DOHH2 (cell line): ENCODE measurements around the gene DCST1.

Source experiments
- H3F3A ChIP-seq: fragments of 200-600 bp; sonication (generic), shearing (Covaris generic); 2 replicates; pipeline ENCODE4 v1.6.0; 2016; ENCODE audit warnings: antibody characterized with exemption, mild to moderate bottlenecking; ENCODE audit not compliant: control insufficient read depth, insufficient read depth
- H3K27ac ChIP-seq: fragments of 200-600 bp; sonication (generic); 2 replicates; pipeline ENCODE4 v1.5.1; 2014; ENCODE audit warnings: low read depth, mild to moderate bottlenecking, low read length, moderate library complexity
- H3K27me3 ChIP-seq: fragments of 200-600 bp; sonication (generic); 2 replicates; pipeline ENCODE4 v1.6.1; 2014; ENCODE audit warnings: mild to moderate bottlenecking, low read length, mixed read lengths; ENCODE audit not compliant: control insufficient read depth
- H3K36me3 ChIP-seq: fragments of 200-600 bp; sonication (generic); 2 replicates; pipeline ENCODE4 v1.6.1; 2014; ENCODE audit warnings: mild to moderate bottlenecking, low read length, moderate library complexity, mixed read lengths; ENCODE audit not compliant: control insufficient read depth
- H3K4me1 ChIP-seq: fragments of 200-600 bp; sonication (generic); 2 replicates; pipeline ENCODE4 v1.6.1; 2014; ENCODE audit warnings: mild to moderate bottlenecking, low read length, mixed read lengths; ENCODE audit not compliant: control insufficient read depth
- H3K4me2 ChIP-seq: fragments of 200-600 bp; sonication (generic); 2 replicates; pipeline ENCODE4 v1.6.0; 2014; ENCODE audit warnings: mild to moderate bottlenecking, low read length, moderate library complexity
- H3K4me3 ChIP-seq: fragments of 200-600 bp; sonication (generic); 2 replicates; pipeline ENCODE4 v1.5.1; 2014; ENCODE audit warnings: mild to moderate bottlenecking, low read length, mixed read lengths
- H3K79me2 ChIP-seq: fragments of 200-600 bp; sonication (generic); 2 replicates; pipeline ENCODE4 v1.6.1; 2014; ENCODE audit warnings: mild to moderate bottlenecking, low read length, mixed read lengths; ENCODE audit not compliant: control insufficient read depth
- H3K9me2 ChIP-seq: fragments of 200-600 bp; sonication (generic); replicated peaks from 2 replicates; pipeline ENCODE4 v1.6.1; 2014; ENCODE audit warnings: mild to moderate bottlenecking, low read length, mixed read lengths; ENCODE audit not compliant: control insufficient read depth
- H3K9me3 ChIP-seq: fragments of 200-600 bp; sonication (generic); 2 replicates; pipeline ENCODE4 v1.6.1; 2014; ENCODE audit warnings: antibody characterized with exemption, low read length, mixed read lengths; ENCODE audit not compliant: control insufficient read depth, insufficient read depth
- H4K20me1 ChIP-seq: fragments of 200-600 bp; sonication (generic); 2 replicates; pipeline ENCODE4 v1.6.0; 2014; ENCODE audit warnings: low read depth, mild to moderate bottlenecking, antibody characterized with exemption, low read length, moderate library complexity; ENCODE audit not compliant: control insufficient read depth, insufficient read depth
- EZH2phosphoT487 ChIP-seq: fragments of 200-600 bp; sonication (generic); IDR thresholded peaks from 2 replicates; pipeline ENCODE4 v1.6.1; 2017; ENCODE audit warnings: borderline replicate concordance, mild to moderate bottlenecking, antibody characterized with exemption, low read length, moderate library complexity, mixed read lengths
- TF ChIP-seq, protein P1 (sequence below): fragments of 200-600 bp; sonication (generic); IDR thresholded peaks from one replicate; pipeline ENCODE4 v1.5.1; 2014; ENCODE audit warnings: antibody characterized with exemption, mild to moderate bottlenecking, low read depth, low read length; ENCODE audit not compliant: poor library complexity, severe bottlenecking

The DCST1 gene

DNA sequence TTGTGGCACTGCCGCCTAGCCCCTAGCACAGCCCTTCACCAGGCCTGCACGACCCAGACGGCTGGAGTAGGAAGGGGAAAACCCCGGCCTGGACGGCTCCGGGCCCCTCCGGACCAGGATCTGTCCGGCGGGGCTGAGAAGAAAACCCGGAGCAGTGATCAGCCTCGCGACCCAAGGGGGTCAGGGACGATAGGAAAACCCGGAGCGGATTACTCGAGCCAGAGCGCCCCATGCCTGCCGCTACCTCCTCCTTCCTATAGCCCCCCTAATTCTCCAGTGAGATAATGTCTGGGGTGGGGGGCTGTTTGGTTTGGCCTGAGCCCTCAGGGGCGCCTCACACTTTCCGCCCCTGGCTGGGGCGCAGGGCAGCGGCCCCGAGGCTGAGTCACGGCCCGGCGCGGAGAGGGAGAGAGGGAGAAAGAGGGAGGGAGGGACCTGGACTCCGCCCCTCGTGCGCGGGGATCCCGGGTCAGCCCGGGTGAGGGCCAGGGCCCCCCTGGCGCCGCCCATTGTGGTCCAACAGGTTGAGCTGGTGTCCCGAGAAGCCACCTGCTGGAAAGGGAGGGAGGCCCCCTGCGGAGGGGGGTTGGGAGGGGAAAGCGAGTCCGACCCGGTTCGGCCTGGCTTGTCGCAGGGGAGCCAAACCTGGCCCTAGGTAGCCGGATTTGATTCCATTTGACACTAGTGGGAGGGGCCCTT lies 32.7 kb upstream of the DCST1 start:
- Histone ChIP-seq H3K9me3 (no peaks in the 10 kb centered on the region), H3K27me3 (no peaks in the 10 kb centered on the region), H3K4me1 (peaks cover 52% of the 10 kb centered on the region), H3K79me2 (peaks cover 26% of the 10 kb centered on the region), H3K27ac (peak overlapping the region; percentile 80), H3K4me3 (peak overlapping the region; percentile 92), H3K9me2 (no peaks in the 10 kb centered on the region), H3K36me3 (no peaks in the 10 kb centered on the region), H4K20me1 (no peaks in the 10 kb centered on the region), H3F3A (peaks cover 33% of the 10 kb centered on the region), H3K4me2 (peak overlapping the region; percentile 81)
- TF ChIP-seq EZH2phosphoT487 = no peak
- TF ChIP-seq, protein P1, sequence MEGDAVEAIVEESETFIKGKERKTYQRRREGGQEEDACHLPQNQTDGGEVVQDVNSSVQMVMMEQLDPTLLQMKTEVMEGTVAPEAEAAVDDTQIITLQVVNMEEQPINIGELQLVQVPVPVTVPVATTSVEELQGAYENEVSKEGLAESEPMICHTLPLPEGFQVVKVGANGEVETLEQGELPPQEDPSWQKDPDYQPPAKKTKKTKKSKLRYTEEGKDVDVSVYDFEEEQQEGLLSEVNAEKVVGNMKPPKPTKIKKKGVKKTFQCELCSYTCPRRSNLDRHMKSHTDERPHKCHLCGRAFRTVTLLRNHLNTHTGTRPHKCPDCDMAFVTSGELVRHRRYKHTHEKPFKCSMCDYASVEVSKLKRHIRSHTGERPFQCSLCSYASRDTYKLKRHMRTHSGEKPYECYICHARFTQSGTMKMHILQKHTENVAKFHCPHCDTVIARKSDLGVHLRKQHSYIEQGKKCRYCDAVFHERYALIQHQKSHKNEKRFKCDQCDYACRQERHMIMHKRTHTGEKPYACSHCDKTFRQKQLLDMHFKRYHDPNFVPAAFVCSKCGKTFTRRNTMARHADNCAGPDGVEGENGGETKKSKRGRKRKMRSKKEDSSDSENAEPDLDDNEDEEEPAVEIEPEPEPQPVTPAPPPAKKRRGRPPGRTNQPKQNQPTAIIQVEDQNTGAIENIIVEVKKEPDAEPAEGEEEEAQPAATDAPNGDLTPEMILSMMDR = no peak

DNA sequence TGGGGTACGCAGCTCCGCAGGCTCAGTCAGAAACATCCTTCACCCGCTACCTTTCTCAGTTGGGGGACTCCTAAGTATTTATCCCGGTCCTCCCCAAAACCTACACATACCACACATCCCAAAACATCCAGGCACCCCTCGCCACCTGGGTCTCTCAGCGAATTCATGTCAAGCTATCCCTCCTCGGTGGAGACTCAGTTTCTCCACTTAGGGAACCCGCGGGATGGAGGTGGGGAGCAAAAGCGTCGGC lies 32.3 kb upstream of the DCST1 start:
- Histone ChIP-seq H3F3A (peaks cover 32% of the 10 kb centered on the region), H3K9me3 (no peaks in the 10 kb centered on the region), H3K36me3 (no peaks in the 10 kb centered on the region), H3K4me2 (peak overlapping the region; percentile 81), H3K27me3 (no peaks in the 10 kb centered on the region), H3K4me1 (peaks cover 56% of the 10 kb centered on the region), H3K79me2 (peaks cover 26% of the 10 kb centered on the region), H4K20me1 (no peaks in the 10 kb centered on the region), H3K9me2 (no peaks in the 10 kb centered on the region), H3K27ac (peak overlapping the region; percentile 80), H3K4me3 (peak overlapping the region; percentile 92)
- TF ChIP-seq, protein P1 = no peak
- no peak for TF ChIP-seq EZH2phosphoT487

DNA sequence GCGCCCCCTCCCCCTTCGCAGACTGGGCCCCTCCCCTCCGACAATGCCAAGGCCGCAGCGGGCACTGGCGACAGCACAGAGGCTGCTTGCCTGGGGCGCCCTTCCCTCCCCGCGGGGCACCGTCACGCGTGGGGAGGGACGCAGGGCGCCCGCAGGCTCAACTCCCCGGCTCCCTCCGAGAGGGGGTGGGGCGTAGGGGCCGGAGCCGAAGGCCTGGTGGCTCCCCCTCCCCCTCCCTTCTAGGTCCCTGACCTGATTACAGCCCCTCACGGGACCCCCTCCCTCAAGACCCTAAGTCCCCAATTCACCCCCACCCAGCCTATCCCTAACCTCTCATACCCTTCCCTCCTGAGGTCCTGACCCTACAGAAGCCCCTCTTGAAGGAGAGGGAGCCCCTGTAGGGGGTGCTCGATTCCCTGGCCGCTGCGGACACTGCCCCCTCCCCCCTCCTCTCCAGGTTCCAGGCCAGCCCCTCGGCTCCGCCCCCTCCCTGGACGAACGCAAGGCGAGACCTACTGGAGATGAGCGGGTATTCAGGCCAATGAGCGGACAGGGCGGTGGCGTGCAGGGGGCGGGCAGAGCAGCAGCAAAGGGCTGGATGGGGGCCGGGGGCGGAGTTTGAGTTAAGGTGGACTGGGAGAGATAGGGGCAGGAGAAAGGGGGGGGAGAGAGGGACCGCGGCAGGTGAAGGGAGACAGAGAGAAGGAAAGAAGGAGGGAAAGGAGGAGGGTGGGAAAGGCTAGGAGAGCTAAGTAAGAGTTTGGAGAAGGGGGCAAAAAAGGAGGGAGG lies 31.8 kb upstream of the DCST1 start:
- H3K9me2 ChIP-seq = no peaks in the 10 kb centered on the region
- TF ChIP-seq EZH2phosphoT487 = no peak
- TF ChIP-seq, protein P1 = peak; percentile 57
- H3K36me3 ChIP-seq = no peaks in the 10 kb centered on the region
- peaks cover 36% of the 10 kb centered on the region for H3F3A ChIP-seq
- peak overlapping the region; percentile 92 for H3K4me3 ChIP-seq
- peaks cover 26% of the 10 kb centered on the region for H3K79me2 ChIP-seq
- H3K27me3 ChIP-seq = no peaks in the 10 kb centered on the region
- H4K20me1 ChIP-seq = no peaks in the 10 kb centered on the region
- peak overlapping the region; percentile 81 for H3K4me2 ChIP-seq
- no peaks in the 10 kb centered on the region for H3K9me3 ChIP-seq
- peak overlapping the region; percentile 80 for H3K27ac ChIP-seq
- peaks cover 62% of the 10 kb centered on the region for H3K4me1 ChIP-seq
